DND-41 (cell line): ENCODE data around the gene TUBB2B.

Experiments
- ATAC-seq: fragments of 200-7000 bp; cut with Tn5 transposase; 3 replicates; pipeline ENCODE4 v1.9.1; 2021; ENCODE audit warnings: low read depth; ENCODE audit not compliant: insufficient read depth
- DNase-seq: peaks from one replicate; pipeline ENCODE4 v3.0.0-alpha.2; 2020
- H2AFZ ChIP-seq: 2 replicates; pipeline ENCODE4 v1.6.0; 2012; ENCODE audit warnings: low read depth, low read length
- H3K27ac ChIP-seq: 2 replicates; pipeline ENCODE4 v1.5.1; 2012; ENCODE audit warnings: low read length, inconsistent platforms
- H3K27me3 ChIP-seq: fragments of 200-600 bp; sonication (generic); 2 replicates; pipeline ENCODE4 v1.6.0; 2012; ENCODE audit warnings: low read length, mild to moderate bottlenecking, inconsistent platforms; ENCODE audit not compliant: insufficient read depth, poor library complexity
- H3K36me3 ChIP-seq: 2 replicates; pipeline ENCODE4 v1.5.1; 2012; ENCODE audit warnings: low read length, inconsistent platforms; ENCODE audit not compliant: insufficient read depth
- H3K4me1 ChIP-seq: 2 replicates; pipeline ENCODE4 v1.5.1; 2012; ENCODE audit warnings: mild to moderate bottlenecking, low read length; ENCODE audit not compliant: insufficient read depth
- H3K4me2 ChIP-seq: 2 replicates; pipeline ENCODE4 v1.6.0; 2012; ENCODE audit warnings: mild to moderate bottlenecking, moderate library complexity, low read length, inconsistent platforms; ENCODE audit not compliant: insufficient read depth
- H3K4me3 ChIP-seq, 2 experiments: fragments of 200-600 bp in 1 of 2; shearing (Covaris generic) in 1 of 2; 2 replicates each; pipeline ENCODE4 v1.5.1; 2012 to 2016; ENCODE audit warnings: inconsistent platforms in 2 of 2, low read length in 2 of 2, mild to moderate bottlenecking in 2 of 2, low read depth in 1 of 2, moderate library complexity in 1 of 2
- H3K79me2 ChIP-seq: 2 replicates; pipeline ENCODE4 v1.6.0; 2012; ENCODE audit warnings: low read length, inconsistent platforms; ENCODE audit not compliant: insufficient read depth
- H3K9ac ChIP-seq: 2 replicates; pipeline ENCODE4 v1.6.0; 2012; ENCODE audit warnings: low read depth, mild to moderate bottlenecking, inconsistent platforms, low read length, moderate library complexity
- H3K9me3 ChIP-seq: 2 replicates; pipeline ENCODE4 v1.5.1; 2012; ENCODE audit warnings: low read length, moderate library complexity, mild to moderate bottlenecking, inconsistent platforms; ENCODE audit not compliant: insufficient read depth, severe bottlenecking
- H4K20me1 ChIP-seq: 2 replicates; pipeline ENCODE4 v1.6.0; 2012; ENCODE audit warnings: low read length; ENCODE audit not compliant: insufficient read depth
- CTCF ChIP-seq: IDR thresholded peaks from 2 replicates; pipeline ENCODE4 v1.5.1; 2012; ENCODE audit warnings: borderline replicate concordance, low read length, moderate library complexity, mild to moderate bottlenecking; ENCODE audit not compliant: poor library complexity, severe bottlenecking; ENCODE audit errors: extremely low read depth
- EZH2 ChIP-seq: IDR thresholded peaks from 3 replicates; pipeline ENCODE4 v1.6.1; 2012; ENCODE audit warnings: borderline replicate concordance, low read depth, mild to moderate bottlenecking, moderate library complexity, low read length, inconsistent platforms; ENCODE audit not compliant: severe bottlenecking

The TUBB2B gene

GRCh38 chr6:3206339-3207015 lies 21.0 kb downstream of the TUBB2B start:
- no peak overlapping the region for H3K9ac ChIP-seq
- no peak for TF ChIP-seq CTCF
- no peak for TF ChIP-seq EZH2
- H3K27ac ChIP-seq = no peak overlapping the region
- H3K4me3 ChIP-seq = no peak overlapping the region
- ATAC-seq (no peak), DNase-seq (no peak)
- no peaks in the 10 kb centered on the region for H3K79me2 ChIP-seq
- no peaks in the 10 kb centered on the region for H3K36me3 ChIP-seq
- no peaks in the 10 kb centered on the region for H4K20me1 ChIP-seq
- no peak overlapping the region for H3K4me2 ChIP-seq
- no peak overlapping the region for H2AFZ ChIP-seq
- no peaks in the 10 kb centered on the region for H3K4me1 ChIP-seq
- no peaks in the 10 kb centered on the region for H3K9me3 ChIP-seq
- H3K27me3 ChIP-seq = peaks cover 22% of the 10 kb centered on the region

- Histone ChIP-seq H2AFZ (no peak overlapping the region), H4K20me1 (no peaks in the 10 kb centered on the region), H3K27me3 (peaks cover 20% of the 10 kb centered on the region), H3K4me1 (no peaks in the 10 kb centered on the region), H3K36me3 (no peaks in the 10 kb centered on the region), H3K4me3 (no peak overlapping the region), H3K9ac (no peak overlapping the region), H3K27ac (no peak overlapping the region), H3K4me2 (no peak overlapping the region), H3K9me3 (no peaks in the 10 kb centered on the region), H3K79me2 (no peaks in the 10 kb centered on the region)
- TF ChIP-seq CTCF (no peak), EZH2 (no peak)
- ATAC-seq (no peak), DNase-seq (no peak)
Measured at GRCh38 chr6:3205913-3206312, 21.5 kb downstream of the TUBB2B start.

- TF ChIP-seq CTCF = no peak
- no peak for TF ChIP-seq EZH2
- H3K4me1 ChIP-seq = no peaks in the 10 kb centered on the region
- no peaks in the 10 kb centered on the region for H3K9me3 ChIP-seq
- H3K27me3 ChIP-seq = peaks cover 14% of the 10 kb centered on the region
- H3K27ac ChIP-seq = no peak overlapping the region
- DNase-seq = no peak
- no peak for ATAC-seq
- no peak overlapping the region for H3K9ac ChIP-seq
- H3K4me2 ChIP-seq = no peak overlapping the region
- no peak overlapping the region for H3K4me3 ChIP-seq
- no peaks in the 10 kb centered on the region for H3K79me2 ChIP-seq
- no peak overlapping the region for H2AFZ ChIP-seq
- H4K20me1 ChIP-seq = no peaks in the 10 kb centered on the region
- H3K36me3 ChIP-seq = no peaks in the 10 kb centered on the region
Measured at GRCh38 chr6:3204921-3205320, 22.5 kb downstream of the TUBB2B start.
